GM12892 (cell line): ENCODE data around the gene AUP1.

ENCODE experiments used
- POLR2A ChIP-seq: IDR thresholded peaks from 2 replicates; pipeline ENCODE4 v1.6.1; 2011; ENCODE audit warnings: low read depth, low read length, control low read depth
- POLR2AphosphoS5 ChIP-seq: IDR thresholded peaks from 2 replicates; pipeline ENCODE4 v1.6.1; 2011; ENCODE audit warnings: low read depth, low read length, control low read depth
- TAF1 ChIP-seq: IDR thresholded peaks from 2 replicates; pipeline ENCODE4 v1.6.1; 2011; ENCODE audit warnings: low read depth, mild to moderate bottlenecking, control low read depth, low read length, borderline replicate concordance

DNA sequence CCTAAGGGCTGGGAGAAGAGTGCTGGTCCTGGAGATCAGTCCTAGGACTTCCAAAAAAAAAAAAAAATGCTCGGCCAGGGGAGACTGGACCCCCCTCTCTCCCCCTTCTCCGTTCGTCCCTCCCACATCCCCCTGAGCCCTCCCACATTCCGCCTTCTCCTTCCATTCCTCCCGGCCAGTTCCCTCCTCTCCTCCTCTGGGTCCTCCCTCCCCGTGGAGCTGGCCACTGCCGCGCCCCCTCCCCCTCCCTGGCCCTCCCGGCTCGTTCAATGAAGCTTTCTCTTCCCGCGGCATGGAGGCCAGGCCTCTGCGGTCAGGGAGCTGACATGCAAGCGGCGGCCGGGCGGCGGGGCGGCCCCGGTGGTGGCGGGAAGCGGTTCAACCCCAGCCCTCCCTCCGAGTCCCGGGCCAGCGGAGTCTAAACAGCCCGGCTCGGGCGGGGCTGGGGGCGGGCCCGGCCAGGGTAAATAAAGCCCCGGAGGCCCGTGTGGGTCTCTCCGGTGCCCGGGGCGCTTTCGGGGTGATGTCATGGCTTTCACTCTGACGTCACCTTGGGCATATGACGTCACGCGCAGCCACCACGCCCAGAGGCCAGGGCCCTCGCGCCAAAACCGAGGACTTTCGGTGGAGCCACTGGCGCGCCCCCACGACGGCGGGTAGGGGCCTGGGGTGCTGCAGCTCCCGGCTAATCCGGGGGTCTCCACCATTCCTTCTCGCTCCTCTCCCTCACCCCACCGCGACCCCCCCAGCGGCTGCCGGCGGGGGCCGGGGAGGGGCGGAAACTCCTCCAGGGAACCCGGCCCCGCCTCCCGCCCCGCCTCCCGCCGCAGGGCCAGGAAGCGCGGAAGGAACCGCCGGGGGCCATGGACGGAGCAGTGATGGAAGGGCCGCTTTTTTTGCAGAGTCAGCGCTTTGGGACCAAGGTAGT is 24.6 kb upstream of the AUP1 start, which contains the start of the genes DOK1 and LOXL3:
- TF ChIP-seq POLR2AphosphoS5 = no peak
- TF ChIP-seq POLR2A = peak; percentile 35
- TF ChIP-seq TAF1 = no peak
